HepG2 (cell line): ENCODE results near the gene ASB8. TPM values are rescaled to one million over a fixed set of nuclear protein-coding genes. Genes with fewer than 3 reads are reported as not detected.

Experiments
- CHCHD3 ChIP-seq: sonication (generic); formaldehyde crosslinking; IDR thresholded peaks from 2 replicates; pipeline ENCODE4 v1.8.0; 2022; ENCODE audit warnings: mild to moderate bottlenecking, missing genetic modification reagents, moderate library complexity
- DR1 ChIP-seq: sonication (generic); formaldehyde crosslinking; IDR thresholded peaks from 2 replicates; pipeline ENCODE4 v1.8.0; 2021; ENCODE audit warnings: mild to moderate bottlenecking, missing genetic modification reagents, inconsistent platforms
- DZIP1 ChIP-seq: sonication (generic); formaldehyde crosslinking; IDR thresholded peaks from 2 replicates; pipeline ENCODE4 v1.5.0; 2020; ENCODE audit warnings: mild to moderate bottlenecking, missing genetic modification reagents
- GPN1 ChIP-seq: sonication (generic); formaldehyde crosslinking; IDR thresholded peaks from 2 replicates; pipeline ENCODE4 v1.5.1; 2020; ENCODE audit warnings: missing genetic modification reagents, borderline replicate concordance
- HMGA1 ChIP-seq: sonication (generic); formaldehyde crosslinking; conservative IDR thresholded peaks from 2 replicates; pipeline ENCODE4 v1.4.0; 2020; ENCODE audit warnings: missing genetic modification reagents
- HNRNPK ChIP-seq: fragments of 200-400 bp; formaldehyde crosslinking; IDR thresholded peaks from 2 replicates; pipeline ENCODE4 v1.6.1; 2018; ENCODE audit warnings: low read length, low read depth, moderate library complexity, mild to moderate bottlenecking; ENCODE audit not compliant: poor library complexity, severe bottlenecking
- KMT2A ChIP-seq: sonication (generic); formaldehyde crosslinking; IDR thresholded peaks from 2 replicates; pipeline ENCODE4 v1.4.0; 2020; ENCODE audit warnings: missing genetic modification reagents
- NCOA2 ChIP-seq: sonication (generic); formaldehyde crosslinking; IDR thresholded peaks from 2 replicates; pipeline ENCODE4 v1.8.0; 2022; ENCODE audit warnings: inconsistent platforms
- PHF21A ChIP-seq: sonication (generic); formaldehyde crosslinking; IDR thresholded peaks from 2 replicates; pipeline ENCODE4 v1.5.0; 2020; ENCODE audit warnings: mild to moderate bottlenecking, missing genetic modification reagents
- SMYD3 ChIP-seq: sonication (generic); formaldehyde crosslinking; IDR thresholded peaks from 2 replicates; pipeline ENCODE4 v1.8.1; 2023; ENCODE audit warnings: mild to moderate bottlenecking, missing genetic modification reagents
- SP4 ChIP-seq: sonication (generic); formaldehyde crosslinking; IDR thresholded peaks from 2 replicates; pipeline ENCODE4 v1.8.1; 2023; ENCODE audit warnings: mild to moderate bottlenecking, missing genetic modification reagents
- ZFP91 ChIP-seq: sonication (generic); formaldehyde crosslinking; IDR thresholded peaks from 2 replicates; pipeline ENCODE4 v1.9.0; 2022; ENCODE audit warnings: missing genetic modification reagents, mild to moderate bottlenecking, borderline replicate concordance
- ZNF263 ChIP-seq: sonication (generic); formaldehyde crosslinking; IDR thresholded peaks from 2 replicates; pipeline ENCODE4 v1.4.0; 2020; ENCODE audit warnings: missing genetic modification reagents
- ZNF451 ChIP-seq: sonication (generic); formaldehyde crosslinking; IDR thresholded peaks from 2 replicates; pipeline ENCODE4 v1.5.0; 2020; ENCODE audit warnings: mild to moderate bottlenecking, missing genetic modification reagents
- ZNF788 ChIP-seq: sonication (generic); formaldehyde crosslinking; IDR thresholded peaks from 2 replicates; pipeline ENCODE4 v1.5.0; 2020; ENCODE audit warnings: mild to moderate bottlenecking, missing genetic modification reagents, borderline replicate concordance
- ZSCAN5A ChIP-seq: sonication (generic); formaldehyde crosslinking; IDR thresholded peaks from 2 replicates; pipeline ENCODE4 v1.8.0; 2022; ENCODE audit warnings: mild to moderate bottlenecking, missing genetic modification reagents, borderline replicate concordance
- polyA plus RNA-seq, 8 experiments: library from polyadenylated mRNA; depleted of rRNA in 3 of 8; stranded (reverse) in 7 of 8; unstranded in 1 of 8; fragments of >200 nt; fragmentation: Illumina TruSeq in 4 of 8; extraction: Trizol in 4 of 8; gene quantifications; 2 replicates each; pipeline versions ENCODE4 v1.2.1 to v1.2.3, GENCODE V29; 2011 to 2016; ENCODE audit warnings: low read depth in 4 of 8, missing spikeins in 1 of 8, mixed read lengths in 1 of 8; ENCODE audit not compliant: insufficient read depth in 1 of 8
- total RNA-seq, 5 experiments: library from RNA; depleted of rRNA; stranded (reverse); fragments of >200 nt; fragmentation: Illumina TruSeq; extraction: Trizol; gene quantifications; 2 replicates each; pipeline ENCODE4 v1.2.3, GENCODE V29; 2016; ENCODE audit warnings: low read depth in 1 of 5
- TF ChIP-seq, protein P1 (sequence below): IDR thresholded peaks from 2 replicates; pipeline ENCODE4 v1.6.1; 2016; ENCODE audit warnings: missing compliant biosample characterization, missing genetic modification reagents, borderline replicate concordance
- TF ChIP-seq, protein P2 (sequence below): sonication (generic); formaldehyde crosslinking; conservative IDR thresholded peaks from 2 replicates; pipeline ENCODE4 v1.4.0; 2020; ENCODE audit warnings: missing genetic modification reagents
- TF ChIP-seq, protein P3 (sequence below): sonication (generic); formaldehyde crosslinking; IDR thresholded peaks from 2 replicates; pipeline ENCODE4 v1.4.0; 2020; ENCODE audit warnings: mild to moderate bottlenecking, missing genetic modification reagents

ASB8 gene
- total and polyA plus RNA-seq, 2 of the 13 experiments (the other 11 are each of a cell fraction or from before 2014, with no cell fraction given): 14.0 to 15.5 TPM

- TF ChIP-seq HMGA1 (CRISPR knock-in tag) (no peak), PHF21A (CRISPR knock-in tag) (peak; percentile 59; the same call in 1 of the 2 replicates), GPN1 (CRISPR knock-in tag) (no peak), ZNF451 (no peak), SMYD3 (CRISPR knock-in tag) (no peak), ZSCAN5A (CRISPR knock-in tag) (no peak), KMT2A (CRISPR knock-in tag) (peak; percentile 87), HNRNPK (no peak), NCOA2 (CRISPR knock-in tag) (no peak), DR1 (no peak), DZIP1 (CRISPR knock-in tag) (no peak), CHCHD3 (CRISPR knock-in tag) (no peak), ZFP91 (peak; percentile 83; the same call in 1 of the 2 replicates), ZNF788 (peak; percentile 63; the same call in 1 of the 2 replicates), SP4 (no peak), ZNF263 (CRISPR knock-in tag) (peak; percentile 37; the same call in 1 of the 2 replicates)
- TF ChIP-seq, protein P1, sequence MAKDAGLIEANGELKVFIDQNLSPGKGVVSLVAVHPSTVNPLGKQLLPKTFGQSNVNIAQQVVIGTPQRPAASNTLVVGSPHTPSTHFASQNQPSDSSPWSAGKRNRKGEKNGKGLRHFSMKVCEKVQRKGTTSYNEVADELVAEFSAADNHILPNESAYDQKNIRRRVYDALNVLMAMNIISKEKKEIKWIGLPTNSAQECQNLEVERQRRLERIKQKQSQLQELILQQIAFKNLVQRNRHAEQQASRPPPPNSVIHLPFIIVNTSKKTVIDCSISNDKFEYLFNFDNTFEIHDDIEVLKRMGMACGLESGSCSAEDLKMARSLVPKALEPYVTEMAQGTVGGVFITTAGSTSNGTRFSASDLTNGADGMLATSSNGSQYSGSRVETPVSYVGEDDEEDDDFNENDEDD (CRISPR knock-in tag): no peak
- TF ChIP-seq, protein P2, sequence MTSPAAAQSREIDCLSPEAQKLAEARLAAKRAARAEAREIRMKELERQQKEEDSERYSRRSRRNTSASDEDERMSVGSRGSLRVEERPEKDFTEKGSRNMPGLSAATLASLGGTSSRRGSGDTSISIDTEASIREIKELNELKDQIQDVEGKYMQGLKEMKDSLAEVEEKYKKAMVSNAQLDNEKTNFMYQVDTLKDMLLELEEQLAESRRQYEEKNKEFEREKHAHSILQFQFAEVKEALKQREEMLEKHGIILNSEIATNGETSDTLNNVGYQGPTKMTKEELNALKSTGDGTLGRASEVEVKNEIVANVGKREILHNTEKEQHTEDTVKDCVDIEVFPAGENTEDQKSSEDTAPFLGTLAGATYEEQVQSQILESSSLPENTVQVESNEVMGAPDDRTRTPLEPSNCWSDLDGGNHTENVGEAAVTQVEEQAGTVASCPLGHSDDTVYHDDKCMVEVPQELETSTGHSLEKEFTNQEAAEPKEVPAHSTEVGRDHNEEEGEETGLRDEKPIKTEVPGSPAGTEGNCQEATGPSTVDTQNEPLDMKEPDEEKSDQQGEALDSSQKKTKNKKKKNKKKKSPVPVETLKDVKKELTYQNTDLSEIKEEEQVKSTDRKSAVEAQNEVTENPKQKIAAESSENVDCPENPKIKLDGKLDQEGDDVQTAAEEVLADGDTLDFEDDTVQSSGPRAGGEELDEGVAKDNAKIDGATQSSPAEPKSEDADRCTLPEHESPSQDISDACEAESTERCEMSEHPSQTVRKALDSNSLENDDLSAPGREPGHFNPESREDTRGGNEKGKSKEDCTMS (CRISPR knock-in tag): no peak
- TF ChIP-seq, protein P3, sequence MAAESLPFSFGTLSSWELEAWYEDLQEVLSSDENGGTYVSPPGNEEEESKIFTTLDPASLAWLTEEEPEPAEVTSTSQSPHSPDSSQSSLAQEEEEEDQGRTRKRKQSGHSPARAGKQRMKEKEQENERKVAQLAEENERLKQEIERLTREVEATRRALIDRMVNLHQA (CRISPR knock-in tag): no peak
Measured at GRCh38 chr12:48157018-48157888, at the start of gene ASB8 (continued).
